Measurements from ENCODE around the gene SLC6A17. TPM values are rescaled to one million over a fixed set of nuclear protein-coding genes. Genes with fewer than 3 reads are reported as not detected.

SLC6A17 gene
- total and polyA plus RNA-seq, 10 donors = under 0.01 to 0.02 TPM; not detected in 8

DNA sequence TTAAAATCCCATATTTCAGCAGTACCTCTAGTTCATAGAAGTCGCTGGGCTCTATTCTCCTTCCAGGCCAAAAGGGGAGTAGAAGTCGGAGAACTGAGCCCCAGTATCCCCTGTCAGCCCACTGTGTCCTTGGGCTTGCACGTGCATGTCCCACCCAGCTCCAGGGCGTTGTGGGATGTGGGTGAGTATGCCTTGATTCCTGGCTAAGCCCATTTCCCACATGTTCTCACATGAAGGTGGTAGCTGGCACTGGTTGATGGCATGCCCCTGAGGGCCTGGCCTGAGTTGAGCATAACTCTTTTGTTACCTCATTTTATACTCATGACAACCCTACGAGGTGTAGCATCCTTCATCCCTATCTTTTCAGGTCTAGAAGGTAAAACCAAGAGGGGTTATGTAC, 8.0 kb downstream of the SLC6A17 start:
- intact Hi-C loops (cut with DNase I; ENCODE audit: low total_unique reads) = no loop called here
- peaks cover 0 to 72% (median 18%) of the 10 kb centered on the region in 7 donors for H3K27me3 ChIP-seq (replicated peaks in 1 of 7)
- TF ChIP-seq, protein P1, sequence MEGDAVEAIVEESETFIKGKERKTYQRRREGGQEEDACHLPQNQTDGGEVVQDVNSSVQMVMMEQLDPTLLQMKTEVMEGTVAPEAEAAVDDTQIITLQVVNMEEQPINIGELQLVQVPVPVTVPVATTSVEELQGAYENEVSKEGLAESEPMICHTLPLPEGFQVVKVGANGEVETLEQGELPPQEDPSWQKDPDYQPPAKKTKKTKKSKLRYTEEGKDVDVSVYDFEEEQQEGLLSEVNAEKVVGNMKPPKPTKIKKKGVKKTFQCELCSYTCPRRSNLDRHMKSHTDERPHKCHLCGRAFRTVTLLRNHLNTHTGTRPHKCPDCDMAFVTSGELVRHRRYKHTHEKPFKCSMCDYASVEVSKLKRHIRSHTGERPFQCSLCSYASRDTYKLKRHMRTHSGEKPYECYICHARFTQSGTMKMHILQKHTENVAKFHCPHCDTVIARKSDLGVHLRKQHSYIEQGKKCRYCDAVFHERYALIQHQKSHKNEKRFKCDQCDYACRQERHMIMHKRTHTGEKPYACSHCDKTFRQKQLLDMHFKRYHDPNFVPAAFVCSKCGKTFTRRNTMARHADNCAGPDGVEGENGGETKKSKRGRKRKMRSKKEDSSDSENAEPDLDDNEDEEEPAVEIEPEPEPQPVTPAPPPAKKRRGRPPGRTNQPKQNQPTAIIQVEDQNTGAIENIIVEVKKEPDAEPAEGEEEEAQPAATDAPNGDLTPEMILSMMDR (IDR thresholded peaks at IDR 0.05 in 8 of 11, conservative IDR thresholded peaks at IDR 0.05 in 3 of 11) = no peak
- no peak for TF ChIP-seq POLR2AphosphoS5 (IDR thresholded peaks at IDR 0.05)
- no peak for TF ChIP-seq POLR2A (IDR thresholded peaks at IDR 0.05)
- peaks cover 0 to 8% (median 0%) of the 10 kb centered on the region in 8 donors for H3K9me3 ChIP-seq
- H3K36me3 ChIP-seq = no peaks in the 10 kb centered on the region
- H3K4me1 ChIP-seq = no peaks in the 10 kb centered on the region
- H3K27ac ChIP-seq = no peak overlapping the region
- no peak for DNase-seq
- no peak overlapping the region for H3K4me3 ChIP-seq
- WGBS, 5 donors = 64 to 80% (median 75%) methylated on average over 5 of the region's 5 CpGs

DNA sequence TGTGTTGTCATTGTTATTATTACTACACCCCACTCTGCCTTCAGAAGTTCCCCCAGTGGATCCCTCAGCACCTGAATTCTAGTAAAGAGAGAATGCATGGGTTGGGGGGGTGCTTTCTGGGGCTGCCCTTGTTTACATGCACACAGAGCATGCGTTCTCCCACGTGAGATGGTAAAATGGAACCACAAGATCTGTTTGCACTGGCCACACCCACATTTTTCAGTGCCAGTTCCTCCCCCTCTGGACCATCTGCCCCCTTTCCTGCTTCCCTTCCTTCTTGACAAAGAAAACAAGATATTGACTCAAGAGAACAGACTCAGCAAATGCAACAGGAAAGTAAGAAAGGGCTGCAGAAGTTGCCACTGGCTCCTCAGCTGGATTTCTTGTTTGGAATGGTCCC, 8.9 kb downstream of the SLC6A17 start:
- no peaks in the 10 kb centered on the region for H3K36me3 ChIP-seq
- H3K4me1 ChIP-seq = no peaks in the 10 kb centered on the region
- intact Hi-C loops (cut with DNase I; ENCODE audit: low total_unique reads) = no loop called here
- no peak overlapping the region for H3K27ac ChIP-seq
- H3K27me3 ChIP-seq (replicated peaks in 1 of 7) = peaks cover 0 to 63% (median 18%) of the 10 kb centered on the region in 7 donors
- H3K4me3 ChIP-seq = no peak overlapping the region
- 20 to 56% (median 28%) methylated on average over 2 of the region's 2 CpGs for WGBS, 5 donors
- H3K9me3 ChIP-seq = peaks cover 0 to 8% (median 0%) of the 10 kb centered on the region in 8 donors
- no peak for TF ChIP-seq POLR2A (IDR thresholded peaks at IDR 0.05)
- no peak for TF ChIP-seq POLR2AphosphoS5 (IDR thresholded peaks at IDR 0.05)
- TF ChIP-seq, protein P1 (IDR thresholded peaks at IDR 0.05 in 8 of 11, conservative IDR thresholded peaks at IDR 0.05 in 3 of 11) = no peak
- no peak for DNase-seq

DNA sequence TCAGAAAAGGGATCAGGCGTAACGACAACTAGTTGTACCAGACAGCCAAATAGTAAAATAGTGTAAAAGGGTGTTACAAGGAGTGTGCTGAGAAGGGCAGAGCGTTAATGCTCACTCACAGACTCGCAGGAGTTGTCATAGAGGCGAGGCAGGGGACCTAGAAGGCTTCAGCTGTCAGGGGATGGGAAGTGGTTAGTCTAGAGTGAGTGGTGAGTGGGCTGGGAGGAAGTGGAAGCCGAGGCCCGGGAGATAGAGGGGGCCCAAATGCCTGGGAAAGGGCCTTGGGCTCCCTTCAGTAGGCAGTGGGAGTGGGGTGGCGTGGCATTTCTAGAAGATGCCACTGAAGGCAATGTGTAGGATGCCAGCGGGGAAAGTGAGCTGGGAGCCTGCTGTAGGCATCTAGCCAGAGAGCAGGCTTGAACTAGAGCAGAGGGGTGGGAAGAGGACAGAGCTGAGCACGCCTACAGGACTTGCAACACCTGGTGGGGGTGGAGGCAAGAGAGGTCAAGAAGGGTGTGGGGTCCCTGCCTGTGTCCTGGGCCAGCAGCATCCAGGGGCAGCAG, 10.3 kb downstream of the SLC6A17 start:
- no peaks in the 10 kb centered on the region for H3K36me3 ChIP-seq
- H3K27me3 ChIP-seq (replicated peaks in 1 of 7) = peaks cover 0 to 48% (median 10%) of the 10 kb centered on the region in 7 donors
- DNase-seq = no peak
- 44 to 51% (median 46%) methylated on average over 10 of the region's 10 CpGs for WGBS, 5 donors
- TF ChIP-seq POLR2A (IDR thresholded peaks at IDR 0.05) (no peak), POLR2AphosphoS5 (IDR thresholded peaks at IDR 0.05) (no peak)
- TF ChIP-seq, protein P1 (IDR thresholded peaks at IDR 0.05 in 8 of 11, conservative IDR thresholded peaks at IDR 0.05 in 3 of 11) = no peak
- peaks cover 0 to 8% (median 0%) of the 10 kb centered on the region in 8 donors for H3K9me3 ChIP-seq
- H3K27ac ChIP-seq = no peak overlapping the region
- no peak overlapping the region for H3K4me3 ChIP-seq
- H3K4me1 ChIP-seq = no peaks in the 10 kb centered on the region
- intact Hi-C loops (cut with DNase I; ENCODE audit: low total_unique reads) = no loop called here

DNA sequence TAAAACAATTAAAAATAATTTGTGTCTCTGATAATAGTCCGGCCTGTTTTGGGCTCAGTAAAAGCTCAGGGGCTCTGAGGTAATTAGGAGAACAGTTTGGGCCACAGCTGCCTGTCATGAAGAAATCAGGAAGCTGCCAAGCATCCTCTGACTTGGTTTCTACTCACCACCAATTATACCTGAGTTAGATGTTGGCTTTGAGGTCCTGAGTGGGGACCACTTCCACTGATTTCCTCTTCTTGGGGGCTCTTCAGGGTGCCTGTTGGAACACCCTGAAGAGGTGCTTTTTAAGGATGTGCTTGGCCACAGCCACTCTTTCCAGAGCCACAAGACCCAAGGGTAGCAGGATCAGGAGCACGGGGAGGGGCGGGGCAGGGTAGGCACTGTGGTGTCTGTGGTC, 10.9 kb downstream of the SLC6A17 start:
- Histone ChIP-seq H3K4me3 (no peak overlapping the region), H3K27me3 (replicated peaks in 1 of 7) (peaks cover 0 to 43% (median 5%) of the 10 kb centered on the region in 7 donors), H3K4me1 (no peaks in the 10 kb centered on the region), H3K27ac (no peak overlapping the region), H3K36me3 (no peaks in the 10 kb centered on the region), H3K9me3 (peaks cover 0 to 8% (median 0%) of the 10 kb centered on the region in 8 donors)
- intact Hi-C loops (cut with DNase I; ENCODE audit: low total_unique reads) = no loop called here
- DNase-seq = no peak
- TF ChIP-seq POLR2A (IDR thresholded peaks at IDR 0.05) = no peak
- 74 to 92% (median 89%) methylated on average over 3 of the region's 3 CpGs for WGBS, 5 donors
